ENCODE data around the gene SLPI. TPM values are rescaled to one million over a fixed set of nuclear protein-coding genes. Genes with fewer than 3 reads are reported as not detected.

SLPI gene
- total RNA-seq, 1 experiment from 2014 or later, result 207 TPM

DNA sequence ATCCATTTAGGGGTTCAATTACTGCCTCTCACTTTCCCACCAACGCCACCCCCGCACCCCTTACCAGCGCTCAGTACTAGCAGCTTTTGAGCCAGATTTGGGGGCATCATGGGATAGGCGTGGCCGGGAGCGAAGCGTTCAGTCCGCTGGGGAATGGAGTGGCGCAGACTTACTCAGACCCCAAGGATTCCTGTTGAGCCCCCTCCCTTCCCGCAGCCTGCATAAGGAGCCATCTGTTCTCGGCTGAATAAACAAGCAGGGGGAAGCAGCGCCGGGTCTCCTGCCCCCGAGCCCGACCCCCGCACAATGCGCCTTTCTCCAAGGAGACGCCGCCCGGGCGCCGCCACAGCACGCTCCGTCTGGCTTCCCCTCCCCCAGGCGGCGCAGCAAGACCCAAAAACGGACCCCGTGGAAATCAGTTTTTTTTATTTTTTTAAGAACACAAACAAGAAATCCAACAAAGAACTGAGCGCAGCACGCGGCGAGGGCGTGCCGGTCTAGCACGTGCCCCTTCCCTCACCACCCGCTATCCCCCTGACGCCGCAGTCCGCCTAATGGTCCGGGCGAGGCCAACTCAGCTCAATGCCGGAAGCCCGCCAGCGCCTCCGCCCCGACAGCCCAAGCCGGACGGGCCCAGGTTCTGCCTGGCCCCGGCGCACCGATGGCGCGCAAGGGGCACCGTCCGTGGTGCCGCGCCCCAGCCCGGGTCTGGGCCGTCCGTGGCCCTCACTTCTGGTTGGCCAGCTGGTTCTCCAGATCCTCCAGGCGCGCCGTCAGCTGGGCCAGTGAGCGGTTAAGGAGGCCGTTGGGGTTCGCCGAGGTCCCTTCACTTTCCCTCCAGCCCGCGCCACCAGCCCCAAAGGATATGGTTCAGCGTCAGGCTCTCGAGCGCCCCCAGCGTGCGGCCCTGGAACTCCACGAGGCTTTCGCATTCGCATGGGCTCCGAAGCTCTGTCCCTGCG is 39.0 kb upstream of the SLPI start:
- Histone ChIP-seq H3K79me2 (ENCODE audit: low read length) (no peaks in the 10 kb centered on the region), H3K4me3 (ENCODE audit: low read length) (peak overlapping the region; percentile 70), H3K36me3 (ENCODE audit: low read depth, low read length) (no peaks in the 10 kb centered on the region), H4K20me1 (ENCODE audit: low read length) (no peaks in the 10 kb centered on the region), H3K9me3 (ENCODE audit: low read length) (no peaks in the 10 kb centered on the region), H3F3A (ENCODE audit: low read length, unreplicated experiment) (no peaks in the 10 kb centered on the region), H2AFZ (ENCODE audit: low read length) (peak overlapping the region; percentile 90), H3K9me2 (replicated peaks; ENCODE audit: low read length) (no peaks in the 10 kb centered on the region), H3K9ac (ENCODE audit: low read length) (peak overlapping the region; percentile 74), H3K27me3 (ENCODE audit: low read length) (no peaks in the 10 kb centered on the region), H3K4me1 (ENCODE audit: insufficient read depth, low read length) (peaks cover 6% of the 10 kb centered on the region), H3K27ac (ENCODE audit: low read length) (no peak overlapping the region), H3K4me2 (ENCODE audit: low read length) (peak overlapping the region; percentile 87)
- ChIA-PET POLR2A (ENCODE audit: unreplicated experiment) (interaction anchor here (0.6 kb wide), 1 partner anchor 166 kb away, joined by 3 read pairs; no protein-coding TSS in a partner anchor), CTCF (interaction anchor here (0.5 to 2.4 kb wide), 22 partner anchors 9 to 408 kb away, joined by 3 to 22 read pairs (median 4); partner anchors contain the start of genes SYS1 and YWHAB)
- TF ChIP-seq, protein P1, sequence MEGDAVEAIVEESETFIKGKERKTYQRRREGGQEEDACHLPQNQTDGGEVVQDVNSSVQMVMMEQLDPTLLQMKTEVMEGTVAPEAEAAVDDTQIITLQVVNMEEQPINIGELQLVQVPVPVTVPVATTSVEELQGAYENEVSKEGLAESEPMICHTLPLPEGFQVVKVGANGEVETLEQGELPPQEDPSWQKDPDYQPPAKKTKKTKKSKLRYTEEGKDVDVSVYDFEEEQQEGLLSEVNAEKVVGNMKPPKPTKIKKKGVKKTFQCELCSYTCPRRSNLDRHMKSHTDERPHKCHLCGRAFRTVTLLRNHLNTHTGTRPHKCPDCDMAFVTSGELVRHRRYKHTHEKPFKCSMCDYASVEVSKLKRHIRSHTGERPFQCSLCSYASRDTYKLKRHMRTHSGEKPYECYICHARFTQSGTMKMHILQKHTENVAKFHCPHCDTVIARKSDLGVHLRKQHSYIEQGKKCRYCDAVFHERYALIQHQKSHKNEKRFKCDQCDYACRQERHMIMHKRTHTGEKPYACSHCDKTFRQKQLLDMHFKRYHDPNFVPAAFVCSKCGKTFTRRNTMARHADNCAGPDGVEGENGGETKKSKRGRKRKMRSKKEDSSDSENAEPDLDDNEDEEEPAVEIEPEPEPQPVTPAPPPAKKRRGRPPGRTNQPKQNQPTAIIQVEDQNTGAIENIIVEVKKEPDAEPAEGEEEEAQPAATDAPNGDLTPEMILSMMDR (conservative IDR thresholded peaks at IDR 0.05; ENCODE audit: low read depth, low read length), result peak; percentile 90
- TF ChIP-seq EZH2phosphoT487 (IDR thresholded peaks at IDR 0.05; ENCODE audit: borderline replicate concordance, low read length), result no peak
- intact Hi-C loops (cut with micrococcal nuclease), result loop anchor here (5.0 kb wide), 2 partner anchors 106 to 381 kb away; partner anchors contain the start of gene PABPC1L
- ATAC-seq (peak; percentile 78), DNase-seq (peak; percentile 90)
- BruUV-seq (replicated peaks), result TSS peak; percentile 64

DNA sequence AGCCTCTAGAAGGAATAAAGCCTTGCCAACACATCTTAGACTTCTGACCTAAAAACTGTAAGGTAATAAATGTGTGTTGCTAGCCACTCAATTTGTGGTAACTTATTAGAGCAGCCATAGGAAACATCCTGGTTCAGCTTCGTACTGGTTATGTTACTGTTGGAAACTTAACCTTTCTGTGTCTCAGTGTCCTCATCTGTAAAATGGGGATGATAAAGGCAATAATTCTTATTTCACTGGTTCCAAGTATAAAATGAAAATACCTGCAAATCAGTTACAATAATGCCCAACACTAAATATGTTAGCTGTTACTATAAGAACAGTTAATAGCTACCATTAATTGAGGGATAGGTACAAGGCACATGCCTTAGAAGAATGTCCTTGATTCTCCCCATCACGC is 38.0 kb upstream of the SLPI start:
- no peaks in the 10 kb centered on the region for H3K9me2 ChIP-seq (replicated peaks; ENCODE audit: low read length)
- no peaks in the 10 kb centered on the region for H3F3A ChIP-seq (ENCODE audit: low read length, unreplicated experiment)
- CTCF ChIA-PET, result interaction anchor here (0.6 to 2.4 kb wide), 6 partner anchors 8 to 257 kb away, joined by 3 to 22 read pairs (median 4); no protein-coding TSS in a partner anchor
- POLR2A ChIA-PET (ENCODE audit: unreplicated experiment), result interaction anchor here (0.6 to 0.9 kb wide), 2 partner anchors 134 to 250 kb away, joined by 3 to 4 read pairs; no protein-coding TSS in a partner anchor
- no peaks in the 10 kb centered on the region for H3K27me3 ChIP-seq (ENCODE audit: low read length)
- no TSS peak for BruUV-seq (replicated peaks)
- intact Hi-C loops (cut with micrococcal nuclease), result loop anchor here (5.0 kb wide), 2 partner anchors 105 to 380 kb away; partner anchors contain the start of gene PABPC1L
- DNase-seq, result no peak
- TF ChIP-seq, protein P1 (conservative IDR thresholded peaks at IDR 0.05; ENCODE audit: low read depth, low read length), result no peak
- no peak for TF ChIP-seq EZH2phosphoT487 (IDR thresholded peaks at IDR 0.05; ENCODE audit: borderline replicate concordance, low read length)
- TF ChIP-seq EZH2 (IDR thresholded peaks at IDR 0.05; ENCODE audit: low read length, unreplicated experiment), result no peak
- no peak overlapping the region for H2AFZ ChIP-seq (ENCODE audit: low read length)
- H3K27ac ChIP-seq (ENCODE audit: low read length), result no peak overlapping the region
- H3K79me2 ChIP-seq (ENCODE audit: low read length), result no peaks in the 10 kb centered on the region
- peaks cover 6% of the 10 kb centered on the region for H3K4me1 ChIP-seq (ENCODE audit: insufficient read depth, low read length)
- no peak overlapping the region for H3K4me2 ChIP-seq (ENCODE audit: low read length)
- H3K36me3 ChIP-seq (ENCODE audit: low read depth, low read length), result no peaks in the 10 kb centered on the region
- no peak overlapping the region for H3K4me3 ChIP-seq (ENCODE audit: low read length)
- no peaks in the 10 kb centered on the region for H3K9me3 ChIP-seq (ENCODE audit: low read length)
- no peak for ATAC-seq
- no peak overlapping the region for H3K9ac ChIP-seq (ENCODE audit: low read length)
- no peaks in the 10 kb centered on the region for H4K20me1 ChIP-seq (ENCODE audit: low read length)
